COR-L47 (cell line): ENCODE results near the gene ZBTB12.
"Not testable (repeated sequence)": the region's sequence is repeated elsewhere in the genome, so short reads cannot be mapped to it uniquely, and the experiment has no call there.

Source experiments
- DNase-seq: peaks from one replicate; lab custom pipeline; 2025; lab: John Stamatoyannopoulos, UW

Gene ZBTB12

DNA sequence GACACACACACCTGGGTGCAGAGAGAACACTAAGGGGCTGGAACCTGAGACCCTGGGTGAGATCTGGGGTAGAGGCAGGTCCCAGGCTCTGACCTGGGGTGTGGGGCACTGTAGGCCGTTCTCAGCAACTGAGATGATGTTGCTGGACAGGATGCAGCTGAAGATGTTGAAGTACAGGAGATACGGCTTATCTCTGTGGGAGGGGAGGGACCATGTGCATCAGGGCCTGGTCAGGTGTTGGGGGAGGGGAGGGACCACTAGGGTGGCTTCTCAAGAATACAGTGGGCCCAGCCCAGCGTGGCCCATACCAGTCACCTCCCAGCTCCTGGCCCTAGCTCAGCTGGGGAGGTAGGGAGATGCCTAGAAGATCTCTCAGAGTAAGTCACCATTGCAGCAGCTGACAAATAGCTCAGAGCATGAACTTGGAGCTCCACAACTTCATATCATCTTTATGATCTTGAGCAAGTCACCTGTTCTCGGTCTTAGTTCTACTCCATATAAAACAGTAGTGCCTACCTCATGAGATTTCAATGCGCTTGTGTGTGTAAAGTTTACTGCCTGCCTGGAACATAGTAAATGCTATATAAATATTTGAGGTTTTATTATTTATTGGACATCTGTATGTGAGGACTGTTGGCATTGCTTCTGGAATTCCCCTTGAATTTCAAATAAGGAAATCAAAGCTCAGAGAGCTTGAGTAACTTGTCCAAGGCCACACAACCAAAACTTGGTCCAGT, 26.9 kb downstream of the ZBTB12 start:
- DNase-seq = no peak

DNA sequence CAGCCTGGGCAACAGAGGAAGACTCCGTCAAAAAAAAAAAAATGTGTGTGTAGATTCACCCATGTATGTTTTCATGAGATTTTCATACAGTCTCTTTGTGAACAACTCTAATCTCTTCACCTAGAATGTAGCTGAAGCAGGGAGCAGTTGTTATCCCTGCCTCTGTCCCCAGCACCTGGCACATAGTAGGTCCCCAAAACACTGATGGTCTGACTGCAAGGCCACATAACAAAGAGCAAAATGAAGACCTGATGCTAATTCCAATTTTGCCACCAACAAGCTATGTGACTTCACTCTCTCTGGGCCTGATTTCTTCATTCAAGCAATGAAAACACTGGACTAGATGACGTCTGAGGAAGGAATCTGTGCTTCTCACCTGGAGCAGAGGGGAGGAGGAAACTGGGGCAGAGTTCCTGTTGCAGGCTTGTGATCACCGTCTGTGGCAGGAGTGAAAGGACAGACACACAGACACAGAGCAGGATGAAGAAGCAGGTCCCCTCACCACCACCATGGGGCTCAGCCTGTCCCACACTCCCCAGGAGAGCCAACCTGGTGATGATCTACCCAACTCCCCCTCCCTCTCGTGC, 27.7 kb downstream of the ZBTB12 start:
- DNase-seq = no peak

DNA sequence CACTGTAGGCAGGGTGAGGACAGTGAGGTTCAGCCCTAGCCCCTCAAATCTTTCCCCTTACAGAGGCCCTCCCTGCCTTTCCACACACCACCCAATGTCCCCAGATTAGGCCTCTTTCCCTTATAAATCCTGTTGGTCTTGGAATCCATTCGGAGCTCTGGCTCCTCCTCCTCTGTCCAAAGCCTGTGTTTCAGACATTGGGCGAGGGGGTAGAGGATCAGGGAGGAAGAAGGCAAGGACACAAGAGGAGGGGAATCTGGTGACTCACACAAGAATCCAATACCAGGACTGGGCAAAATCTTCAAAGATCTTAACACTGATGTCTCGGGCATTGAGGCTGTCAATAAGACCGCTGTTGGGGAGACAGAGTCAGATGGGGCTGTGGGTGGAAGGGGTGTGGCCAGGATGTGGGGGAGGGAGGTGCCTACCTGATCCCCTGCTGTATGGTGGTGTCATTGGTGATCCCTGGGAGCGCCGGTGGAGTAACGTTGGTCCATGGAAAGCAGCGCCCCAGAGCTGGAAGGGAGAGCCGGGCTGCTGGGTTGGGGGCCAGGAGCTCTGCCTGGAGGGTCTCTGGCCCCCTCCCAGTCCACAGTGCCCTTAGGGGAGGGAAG, 30.7 kb downstream of the ZBTB12 start:
- DNase-seq = no peak

DNA sequence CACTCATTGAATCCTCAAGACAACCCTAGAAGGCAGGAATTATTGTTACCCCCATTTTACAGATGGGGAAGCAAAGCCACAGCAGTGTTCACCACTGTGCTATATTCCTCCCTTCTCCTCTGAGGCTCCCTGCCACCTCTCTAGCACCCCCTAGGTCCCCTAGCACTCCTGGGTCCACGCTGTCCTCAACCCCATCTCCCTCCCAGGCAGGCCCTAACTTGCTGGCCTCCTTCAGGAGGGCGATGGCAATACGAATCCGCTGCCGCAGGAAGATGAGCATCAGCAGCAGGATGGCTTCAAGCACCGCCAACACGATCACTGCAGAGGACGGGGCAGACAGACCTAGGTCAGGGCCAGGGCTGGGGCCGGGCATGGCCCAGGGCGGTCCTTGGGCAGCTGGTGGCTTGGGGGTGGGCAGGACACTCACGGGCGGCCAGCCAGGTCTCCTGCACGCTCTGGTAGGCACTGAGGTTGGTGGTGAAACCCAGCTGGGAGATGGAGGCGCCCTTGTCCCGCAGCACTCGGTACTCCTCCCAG, 31.4 kb downstream of the ZBTB12 start:
- no peak for DNase-seq

DNA sequence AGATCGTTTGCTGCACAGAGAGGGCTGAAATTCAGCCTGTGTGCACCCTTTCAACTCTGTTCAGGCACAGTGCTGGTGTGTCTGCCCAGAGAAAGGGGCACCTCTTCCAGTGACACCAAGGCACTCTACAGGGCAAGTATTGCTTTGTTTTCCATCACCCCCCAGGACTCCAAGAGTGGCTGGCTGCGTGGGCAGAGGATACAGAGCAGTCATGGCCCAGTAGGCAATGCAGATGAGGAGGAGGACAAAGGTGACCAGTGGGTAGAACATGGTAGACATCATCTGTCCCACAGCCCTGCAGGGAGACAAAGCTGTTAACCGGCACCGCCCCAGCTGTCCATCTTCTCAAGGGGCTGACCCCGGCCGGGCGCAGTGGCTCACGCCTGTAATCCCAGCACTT, 32.5 kb downstream of the ZBTB12 start:
- no peak for DNase-seq

DNA sequence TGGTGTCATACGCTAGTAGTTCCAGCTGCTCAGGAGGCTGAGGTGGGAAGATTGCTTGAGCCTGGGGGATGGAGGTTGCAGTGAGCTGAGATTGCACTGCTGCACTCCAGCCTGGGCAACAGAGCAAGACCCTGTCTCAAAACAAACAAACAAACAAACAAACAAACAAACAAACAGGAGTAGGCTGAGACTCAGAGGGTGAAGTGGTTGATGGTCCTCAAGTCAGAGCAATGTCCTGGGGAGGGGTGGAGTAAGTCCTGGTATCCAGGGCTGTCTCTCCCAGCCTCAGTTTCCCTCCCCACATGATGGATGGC, 33.3 kb downstream of the ZBTB12 start:
- DNase-seq = not testable (repeated sequence)

DNA sequence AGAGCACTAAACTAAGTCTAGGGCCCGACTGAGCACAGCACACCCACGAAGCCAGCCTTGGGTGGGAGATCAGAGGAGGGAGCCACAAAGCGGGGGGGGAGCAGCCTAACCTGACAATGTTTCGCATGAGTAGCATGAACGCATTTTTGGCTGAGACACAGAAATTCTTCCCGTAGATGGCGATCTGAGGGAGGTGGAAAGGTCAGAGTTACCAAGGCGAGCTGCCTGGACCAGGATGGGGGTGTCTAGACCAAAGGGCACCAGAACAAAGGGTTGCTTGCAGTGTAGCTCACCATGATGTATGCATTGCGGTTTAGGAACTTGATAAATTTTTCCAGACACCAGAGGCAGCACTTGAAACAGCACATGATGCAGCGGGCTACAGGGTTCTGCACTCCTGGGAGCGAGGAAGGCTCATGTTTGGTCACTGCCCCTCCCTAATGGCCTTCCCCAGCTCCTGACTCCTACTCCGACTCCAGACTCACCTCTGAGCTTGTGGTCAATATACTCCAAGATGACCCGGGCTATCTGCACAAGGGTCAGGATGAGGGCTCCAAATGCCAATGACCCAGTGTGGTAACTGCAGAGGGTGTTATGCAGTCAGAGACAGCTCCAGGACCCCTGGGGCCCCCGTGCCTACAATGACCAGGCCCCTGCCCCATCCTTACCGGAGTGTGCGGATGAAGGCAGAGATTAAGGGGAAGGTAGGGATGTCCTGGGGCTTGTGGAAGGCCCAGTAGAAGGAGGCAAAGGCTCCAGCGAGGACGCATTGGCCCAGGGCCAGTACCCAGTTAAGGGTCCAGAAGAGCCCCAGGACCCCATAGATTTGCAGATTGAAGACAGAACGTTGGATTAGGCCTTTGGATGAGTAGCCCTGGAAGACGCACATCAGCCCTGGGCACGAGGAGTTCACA, 36.4 kb downstream of the ZBTB12 start:
- DNase-seq = no peak

DNA sequence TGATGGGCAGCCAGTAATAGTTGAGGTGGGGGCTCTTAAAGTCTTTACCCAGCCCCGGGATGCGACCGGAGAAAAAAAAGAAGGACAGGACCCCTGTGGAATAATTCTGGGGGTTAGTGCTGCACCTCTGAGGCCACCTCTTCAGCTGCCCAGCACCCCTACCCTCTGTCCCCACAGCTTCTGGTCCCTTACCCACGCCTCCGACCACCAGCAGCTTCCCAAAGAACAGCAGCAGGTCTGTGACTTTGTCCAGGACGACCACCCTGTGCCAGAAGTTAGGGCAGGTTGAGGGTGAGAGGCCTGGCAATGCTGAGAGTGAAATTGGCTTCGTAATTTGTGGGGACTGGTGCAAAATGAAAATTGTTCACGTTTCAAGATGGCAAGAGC, 37.1 kb downstream of the ZBTB12 start:
- DNase-seq = no peak

DNA sequence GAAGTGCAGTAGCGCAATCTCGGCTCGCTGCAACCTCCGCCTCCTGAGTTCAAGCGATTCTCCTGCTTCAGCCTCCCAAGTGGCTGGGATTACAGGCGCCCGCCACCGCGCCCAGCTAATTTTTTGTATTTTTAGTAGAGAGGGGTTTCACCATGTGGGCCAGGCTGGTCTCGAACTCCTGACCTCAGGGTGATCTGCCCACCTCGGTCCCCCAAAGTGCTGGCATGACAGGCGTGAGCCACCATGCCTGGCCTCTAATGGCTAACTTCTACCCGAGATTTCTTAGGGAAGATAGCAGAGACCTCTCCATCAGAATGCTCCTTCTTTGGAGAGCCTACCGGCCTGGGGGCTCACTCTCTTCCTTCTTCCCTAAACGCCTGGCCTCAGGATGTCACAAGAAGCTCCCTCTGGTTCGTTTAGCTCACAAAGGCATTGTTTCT, 37.7 kb downstream of the ZBTB12 start:
- not testable (repeated sequence) for DNase-seq

DNA sequence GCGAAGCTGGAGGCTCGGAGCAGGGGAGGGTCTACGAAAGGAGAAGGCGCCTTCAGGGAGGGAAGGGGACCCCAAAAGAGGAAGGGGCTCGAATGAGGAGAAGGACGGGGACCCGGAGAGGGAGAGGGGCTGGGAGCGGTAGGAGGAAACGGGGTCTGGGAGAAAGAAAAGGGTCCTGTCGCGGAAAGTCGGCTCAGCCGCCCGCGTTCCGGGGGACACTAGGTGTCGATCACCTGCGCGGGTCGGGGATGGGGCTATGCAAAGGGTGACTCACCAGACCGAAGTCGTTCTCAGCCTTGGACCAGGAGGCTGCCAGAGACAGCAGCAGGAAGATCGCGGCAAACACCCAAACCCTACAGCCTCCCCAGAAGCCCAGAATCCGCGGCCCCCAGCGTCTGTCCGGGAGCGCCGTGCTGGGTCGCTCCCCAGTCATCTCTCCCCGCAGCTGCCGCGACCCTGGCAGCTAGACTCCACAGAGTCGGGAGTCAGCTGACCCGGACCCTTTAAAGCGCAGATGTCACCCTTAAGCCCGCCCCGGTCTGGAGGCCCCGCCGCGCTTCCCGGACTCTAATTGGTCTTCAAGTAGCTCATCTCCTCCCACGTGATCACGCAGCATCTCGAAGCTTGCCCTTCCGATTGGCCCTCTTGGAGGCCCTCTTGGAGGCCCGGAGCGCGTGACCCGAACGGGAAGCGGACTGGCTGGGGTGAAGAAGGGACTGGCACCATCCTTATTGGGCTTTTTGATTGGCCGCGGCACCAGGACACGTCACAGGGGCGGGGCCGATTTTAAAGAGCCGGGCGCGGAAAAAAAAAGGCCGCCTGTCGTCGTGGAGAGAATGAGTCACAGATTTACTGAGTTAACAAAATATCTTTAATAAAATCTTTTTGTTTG, 39.3 kb downstream of the ZBTB12 start, which contains the start of gene NEU1:
Gene NEU1, minus strand, starts transcription at position 478 of the 892 bp plus-strand sequence. Its CDS starts 45 bp downstream, at position 433.
- peak; percentile 100 for DNase-seq

DNA sequence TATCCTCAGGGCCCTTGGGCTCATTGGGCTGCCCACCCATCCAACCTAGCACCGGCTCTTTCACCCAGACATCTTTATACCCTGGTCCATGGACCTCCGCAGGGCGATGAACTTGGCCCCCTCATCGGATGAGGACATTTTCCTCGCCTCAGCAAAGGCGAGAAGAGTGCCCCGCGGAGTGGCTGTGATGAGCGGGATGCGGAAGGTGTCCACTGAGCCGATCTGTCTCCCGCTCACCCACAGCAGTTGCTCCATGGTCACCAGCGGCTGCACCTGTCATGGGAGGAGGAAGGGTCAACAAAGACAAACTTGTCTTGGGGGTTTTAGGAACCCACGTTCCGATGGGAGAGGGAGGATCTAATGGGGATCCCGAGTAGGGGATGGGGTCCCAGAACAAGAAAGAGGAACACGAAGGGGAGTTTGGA, 40.0 kb downstream of the ZBTB12 start:
- no peak for DNase-seq

DNA sequence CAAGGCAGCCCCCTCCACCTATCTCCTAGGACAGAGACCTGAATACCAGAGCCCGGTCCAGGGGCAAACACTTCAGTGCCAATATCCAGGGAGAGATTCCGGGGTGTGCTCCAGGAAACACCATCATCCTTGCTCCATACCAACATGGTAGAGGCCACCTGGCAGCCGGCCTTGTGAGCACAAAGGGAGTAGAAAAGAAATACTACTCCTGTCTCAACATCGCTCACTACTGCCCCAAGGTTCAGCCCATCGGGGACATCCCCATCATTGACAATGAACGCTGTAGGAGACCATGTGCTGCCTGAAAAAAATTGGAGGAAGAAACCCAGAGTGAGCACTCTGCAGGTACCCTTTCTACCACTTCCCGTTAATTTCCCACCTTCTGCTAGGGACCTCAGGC, 40.7 kb downstream of the ZBTB12 start:
- DNase-seq = no peak

DNA sequence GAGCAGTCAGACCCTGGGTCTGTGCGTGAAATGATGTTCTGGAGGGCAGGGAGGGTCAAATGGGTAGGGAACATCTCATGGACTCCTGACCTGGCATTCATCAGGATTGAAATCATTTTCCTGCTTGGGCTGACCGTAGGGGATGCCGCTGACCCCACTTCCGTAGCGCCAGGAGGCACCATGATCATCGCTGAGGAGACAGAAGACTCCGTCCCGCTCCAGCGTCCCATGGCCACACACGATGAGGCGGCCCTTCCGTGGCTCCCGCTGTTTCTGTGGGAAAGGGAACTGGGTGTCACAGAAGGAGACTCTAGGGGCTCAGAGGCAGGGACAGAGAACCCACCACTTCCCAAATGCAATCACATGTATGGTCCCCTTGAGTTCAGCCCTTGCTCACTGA, 41.5 kb downstream of the ZBTB12 start:
- DNase-seq = no peak

DNA sequence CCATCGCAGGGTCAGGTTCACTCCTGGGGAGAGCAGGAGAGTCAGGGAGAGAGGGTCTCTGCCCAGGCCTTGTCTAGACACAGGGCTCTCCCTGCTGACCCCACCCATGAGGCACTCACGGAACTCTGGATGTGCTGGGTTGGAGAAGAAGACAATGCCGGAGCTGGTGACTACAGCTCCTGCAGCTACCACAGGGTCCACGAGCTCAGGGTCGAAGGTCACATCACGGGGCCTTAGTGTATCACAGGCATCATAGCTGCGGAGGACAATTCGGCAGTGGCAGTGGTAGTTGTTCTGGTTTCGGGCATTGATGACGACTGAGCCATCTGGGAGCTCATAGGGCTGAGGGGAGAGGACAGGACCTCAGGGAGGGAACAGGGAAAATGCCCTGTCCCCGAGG, 42.0 kb downstream of the ZBTB12 start:
- DNase-seq = no peak

DNA sequence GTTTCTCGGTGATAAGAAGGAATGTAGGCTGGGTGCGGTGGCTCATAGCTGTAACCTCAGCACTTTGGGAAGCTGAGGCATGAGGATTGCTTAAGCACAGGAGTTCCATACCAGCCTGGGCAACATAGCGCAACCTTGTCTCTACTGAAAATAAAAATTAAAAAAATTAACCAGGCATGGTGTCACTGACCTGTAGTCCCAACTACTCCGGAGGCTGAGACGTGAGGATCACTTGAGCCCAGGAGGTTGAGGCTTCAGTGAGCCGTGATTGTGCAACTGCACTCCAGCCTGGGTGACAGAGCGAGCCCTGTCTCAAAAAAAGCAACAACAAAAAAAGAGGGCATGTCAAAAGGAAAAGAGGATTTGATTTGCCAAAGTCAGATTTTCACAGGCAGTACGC, 43.2 kb downstream of the ZBTB12 start:
- DNase-seq = no peak

DNA sequence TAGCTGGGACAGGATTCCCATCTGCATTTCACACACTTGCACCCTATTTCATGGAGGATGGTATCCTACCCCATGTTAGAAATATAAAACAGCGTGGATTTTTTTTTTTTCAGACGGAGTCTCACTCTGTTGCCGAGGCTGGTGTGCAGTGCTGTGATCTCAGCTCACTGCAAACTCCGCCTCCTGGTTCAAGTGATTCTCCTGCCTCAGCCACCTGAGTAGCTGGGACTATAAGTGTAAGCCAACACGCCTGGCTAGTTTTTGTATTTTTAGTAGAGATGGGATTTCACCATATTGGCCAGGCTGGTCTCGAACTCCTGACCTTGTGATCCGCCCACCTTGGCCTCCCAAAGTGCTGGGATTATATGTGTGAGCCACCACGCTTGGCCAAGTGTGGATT, 44.1 kb downstream of the ZBTB12 start:
- not testable (repeated sequence) for DNase-seq

DNA sequence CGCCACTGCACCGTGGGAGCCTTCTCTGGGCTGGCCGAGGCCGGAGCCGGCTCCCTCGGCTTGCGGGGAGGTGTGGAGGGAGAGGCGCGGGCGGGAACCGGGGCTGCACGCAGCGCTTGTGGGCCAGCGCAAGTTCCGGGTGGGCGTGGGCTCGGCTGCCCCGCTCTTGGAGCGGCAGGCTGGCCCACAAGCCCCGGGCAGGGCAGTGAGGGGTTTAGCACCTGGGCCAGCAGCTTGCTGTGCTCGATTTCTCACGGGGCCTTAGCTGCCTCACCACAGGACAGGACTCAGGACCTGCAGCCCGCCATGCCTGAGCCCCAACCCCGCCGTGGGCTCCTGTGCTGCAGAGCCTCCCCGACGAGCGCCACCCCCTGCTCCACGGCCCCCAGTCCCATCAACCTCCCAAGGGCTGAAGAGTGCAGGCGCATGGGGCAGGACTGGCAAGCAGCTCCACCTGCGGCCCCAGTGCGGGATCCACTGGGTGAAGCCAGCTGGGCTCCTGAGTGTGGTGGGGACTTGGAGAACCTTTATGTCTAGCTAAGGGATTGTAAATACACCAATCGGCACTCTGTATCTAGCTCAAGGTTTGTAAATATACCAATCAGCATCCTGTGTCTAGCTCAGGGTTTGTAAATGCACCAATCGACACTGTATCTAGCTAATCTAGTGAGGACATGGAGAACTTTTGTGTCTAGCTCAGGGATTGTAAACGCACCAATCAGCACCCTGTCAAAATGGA, 49.7 kb downstream of the ZBTB12 start:
- DNase-seq = not testable (repeated sequence)

DNA sequence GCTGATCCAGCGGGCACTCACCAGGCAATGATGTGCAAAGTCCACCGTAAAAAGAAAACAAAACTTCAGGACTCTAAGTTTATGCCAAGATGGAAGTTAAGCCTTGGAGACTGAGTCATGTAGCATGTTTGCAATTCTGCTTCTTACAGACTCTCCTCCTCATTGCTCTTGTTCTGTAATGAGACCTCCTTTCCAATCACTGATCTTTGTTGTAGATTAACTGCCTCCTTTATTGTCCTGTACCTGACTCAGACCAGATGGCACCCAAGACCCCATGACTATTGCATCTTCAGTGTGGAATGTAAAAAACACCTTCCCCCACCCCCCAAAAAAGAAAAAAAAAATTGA, 50.4 kb downstream of the ZBTB12 start:
- DNase-seq = no peak

DNA sequence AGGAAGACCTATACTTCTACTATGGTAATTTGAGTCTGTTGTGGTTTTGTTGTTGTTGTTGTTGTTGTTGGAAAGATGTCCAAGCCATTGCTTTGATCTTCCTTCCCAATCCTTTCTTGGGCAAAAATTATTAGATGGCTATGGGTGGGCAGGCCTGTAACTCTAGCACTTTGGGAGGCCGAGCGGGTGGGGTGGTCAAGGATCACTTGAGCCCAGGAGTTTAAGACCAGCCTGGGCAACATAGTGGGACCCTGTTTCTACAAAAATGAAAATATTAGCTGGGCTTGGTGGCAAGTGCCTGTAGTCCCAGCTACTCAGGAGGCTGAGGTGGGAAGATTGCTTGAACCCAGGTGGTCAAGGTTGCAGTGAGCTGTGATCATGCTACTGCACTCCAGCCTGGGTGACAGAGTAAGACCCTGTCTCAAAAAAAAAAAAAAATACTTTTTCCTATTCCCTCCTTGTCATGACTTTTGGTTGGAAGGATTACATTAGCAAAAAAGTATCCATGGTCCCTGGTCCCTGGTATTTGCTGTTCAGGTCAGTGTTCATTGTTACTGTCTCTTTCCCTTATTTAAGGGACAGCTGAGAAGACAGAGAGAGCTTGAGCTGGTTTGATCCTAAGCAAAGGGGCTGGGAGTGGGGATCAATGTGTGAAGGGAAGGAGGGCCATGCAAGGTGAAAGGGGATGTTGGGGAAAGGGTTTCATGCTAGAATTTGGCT, 51.0 kb downstream of the ZBTB12 start:
- DNase-seq = no peak
